Endothelial cell of umbilical vein (primary cell): ENCODE measurements around the gene ERBB4.
"Not testable (repeated sequence)": the region's sequence is repeated elsewhere in the genome, so short reads cannot be mapped to it uniquely, and the experiment has no call there.

Source experiments
- CTCF ChIP-seq, 2 donors: IDR thresholded peaks; 1 replicate in 1 of 2; 2 replicates in 1 of 2; pipeline ENCODE4 v1.5.1; 2011; ENCODE audit warnings: low read length in 2 of 2, mild to moderate bottlenecking in 2 of 2, moderate library complexity in 2 of 2, control low read depth in 1 of 2, inconsistent platforms in 1 of 2, low read depth in 1 of 2; ENCODE audit not compliant: insufficient read depth in 1 of 2; ENCODE audit errors: extremely low read depth in 1 of 2
- MAX ChIP-seq: IDR thresholded peaks from 2 replicates; pipeline ENCODE4 v1.6.1; 2011; ENCODE audit not compliant: insufficient read depth, insufficient read length
- POLR2A ChIP-seq: IDR thresholded peaks from 2 replicates; pipeline ENCODE4 v1.6.1; 2012; ENCODE audit warnings: low read depth, mild to moderate bottlenecking, control low read depth, low read length
- POLR2AphosphoS5 ChIP-seq: IDR thresholded peaks from 2 replicates; pipeline ENCODE4 v1.6.1; 2012; ENCODE audit warnings: low read depth, mild to moderate bottlenecking, control low read depth, low read length, moderate library complexity; ENCODE audit not compliant: insufficient read depth

- not testable (repeated sequence) for TF ChIP-seq POLR2AphosphoS5; CTCF (IDR thresholded peaks at IDR 0.05; ENCODE audit: extremely low read depth in 1 of 2, insufficient read depth in 1 of 2, low read depth in 1 of 2, low read length in 2 of 2); POLR2A; MAX
Observed at GRCh38 chr2:212010305-212010704, 528.3 kb downstream of the ERBB4 start.
